GM12874 (cell line): ENCODE data around the gene KLF13.

Experiments used
- CTCF ChIP-seq: IDR thresholded peaks from 2 replicates; pipeline ENCODE4 v1.5.1; 2011; ENCODE audit warnings: low read depth, mild to moderate bottlenecking, control low read depth, low read length, moderate library complexity; ENCODE audit not compliant: insufficient read depth

KLF13 gene

DNA sequence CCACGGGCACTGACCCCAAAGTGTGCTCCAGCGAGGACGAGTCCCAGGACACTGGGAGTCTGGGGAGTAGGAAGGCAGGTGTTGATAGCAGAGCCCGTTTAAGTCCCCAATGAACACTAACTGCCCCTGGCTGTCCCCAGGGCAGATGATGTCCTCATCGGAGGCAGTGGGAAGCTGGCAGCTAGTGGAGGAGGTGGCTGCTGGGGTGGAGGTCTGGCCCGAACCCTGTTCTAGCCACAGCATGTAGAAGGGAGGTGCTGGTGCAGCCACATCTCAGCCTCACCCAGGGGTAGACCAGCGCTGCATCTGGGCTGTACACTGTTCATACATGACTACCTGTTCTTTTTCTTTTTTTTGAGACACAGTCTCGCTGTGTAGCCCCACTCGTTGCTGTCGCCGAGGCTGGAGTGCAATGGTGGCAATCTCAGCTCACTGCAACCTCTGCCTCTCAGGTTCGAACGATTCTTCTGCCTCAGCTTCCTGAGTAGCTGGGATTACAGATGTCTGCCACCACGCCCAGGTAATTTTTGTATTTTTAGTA is 51.8 kb downstream of the KLF13 start:
- TF ChIP-seq CTCF, result no peak

- TF ChIP-seq CTCF, result no peak
Observed at GRCh38 chr15:31379042-31379441, 52.4 kb downstream of the KLF13 start.

DNA sequence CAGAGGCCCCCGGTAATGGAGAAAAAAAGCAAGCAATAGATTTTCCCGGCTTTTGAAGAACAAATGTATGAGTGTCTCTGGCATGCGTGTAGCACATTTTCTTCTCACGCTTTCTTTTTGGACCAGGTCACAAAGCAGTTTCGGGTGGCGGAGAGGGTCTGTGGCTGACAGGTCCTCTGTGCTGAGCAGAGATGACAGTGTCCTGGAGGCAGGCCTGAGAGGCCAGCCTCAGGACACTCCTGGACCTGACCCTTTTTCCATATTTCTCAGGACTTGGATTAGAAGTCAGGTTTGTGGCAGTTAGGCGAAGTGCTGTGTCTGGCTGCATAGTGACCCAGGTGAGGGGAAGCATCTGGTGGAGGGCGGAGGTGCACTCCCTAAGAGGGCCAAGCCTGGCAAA is 52.9 kb downstream of the KLF13 start:
- no peak for TF ChIP-seq CTCF

DNA sequence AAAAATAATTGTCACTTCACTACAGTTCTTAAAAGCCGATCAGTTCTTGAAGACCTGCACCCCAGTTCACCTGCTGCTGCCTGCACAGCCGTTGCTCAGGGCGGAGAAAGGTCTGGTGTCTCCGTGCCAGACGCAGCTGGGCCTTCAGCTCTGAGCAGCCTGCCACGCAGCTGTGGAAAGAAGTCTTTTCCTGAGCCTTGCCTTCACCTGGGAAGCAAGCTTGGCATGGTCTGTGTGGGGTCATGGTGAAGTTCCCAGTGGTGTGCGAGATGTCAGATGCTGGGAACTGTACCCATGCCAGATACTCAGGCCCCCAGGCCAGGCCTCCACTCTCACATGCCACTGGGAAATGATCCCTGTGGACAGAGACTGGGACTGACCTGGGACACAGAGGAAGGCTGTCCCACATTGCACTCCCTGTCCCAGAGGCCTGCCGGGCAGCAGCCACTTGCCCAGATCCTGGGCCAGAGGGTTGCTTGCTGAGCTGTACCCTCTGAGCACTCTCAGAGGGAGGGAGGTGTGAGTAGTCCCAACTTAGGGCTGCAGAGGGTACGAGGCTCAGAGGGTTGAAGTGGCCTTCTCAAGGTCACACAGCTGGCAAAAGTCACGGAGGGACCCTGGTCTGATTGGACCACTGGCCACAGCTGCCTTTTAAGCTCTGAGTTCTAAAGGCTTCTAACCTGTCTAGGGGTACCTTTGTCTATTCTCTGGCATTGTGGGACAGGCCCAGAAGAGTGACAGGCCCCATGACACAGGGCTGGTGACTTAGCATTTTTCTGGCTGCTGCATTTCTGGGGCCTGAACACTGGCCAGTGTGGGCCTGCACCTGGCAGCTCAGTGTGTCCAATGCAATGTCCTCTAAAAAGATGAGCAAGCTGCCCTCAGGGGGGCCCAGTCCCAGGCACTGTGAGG is 55.4 kb downstream of the KLF13 start:
- TF ChIP-seq CTCF, result no peak

DNA sequence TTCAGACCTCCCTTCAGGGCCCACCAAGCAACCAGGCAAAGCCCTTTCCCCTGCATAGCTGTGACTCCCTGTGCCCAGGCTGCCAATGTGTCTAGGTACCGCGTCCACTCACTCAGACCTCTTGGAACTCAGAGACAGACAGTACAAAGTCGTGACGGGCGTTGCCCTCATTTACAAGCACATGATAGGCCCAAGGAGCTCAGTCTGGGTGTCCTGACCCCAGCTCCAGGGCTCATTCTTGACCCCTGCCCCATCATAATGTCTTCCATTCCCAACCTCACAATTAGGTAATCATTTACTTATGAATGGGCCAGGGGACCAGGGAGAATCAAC is 56.0 kb downstream of the KLF13 start:
- TF ChIP-seq CTCF, result no peak

DNA sequence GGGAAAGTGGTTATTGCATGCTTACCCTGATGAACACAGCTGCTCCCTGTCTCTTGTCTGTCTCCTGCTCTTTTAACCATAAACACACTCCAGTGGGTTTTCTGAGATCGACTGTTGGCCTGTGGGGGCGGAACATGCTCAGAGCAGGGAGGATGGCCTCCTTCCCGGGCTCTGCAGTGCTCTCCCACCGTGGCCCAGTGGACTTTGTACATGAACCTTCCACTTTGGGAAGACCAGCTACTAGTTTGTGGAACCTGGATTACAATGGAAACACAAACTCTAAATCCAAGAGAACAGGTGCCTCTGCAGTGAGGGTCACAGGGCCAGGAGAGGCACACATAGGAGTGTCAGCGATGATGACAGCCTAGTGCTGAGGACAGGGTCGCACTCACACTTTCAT is 56.5 kb downstream of the KLF13 start:
- no peak for TF ChIP-seq CTCF

DNA sequence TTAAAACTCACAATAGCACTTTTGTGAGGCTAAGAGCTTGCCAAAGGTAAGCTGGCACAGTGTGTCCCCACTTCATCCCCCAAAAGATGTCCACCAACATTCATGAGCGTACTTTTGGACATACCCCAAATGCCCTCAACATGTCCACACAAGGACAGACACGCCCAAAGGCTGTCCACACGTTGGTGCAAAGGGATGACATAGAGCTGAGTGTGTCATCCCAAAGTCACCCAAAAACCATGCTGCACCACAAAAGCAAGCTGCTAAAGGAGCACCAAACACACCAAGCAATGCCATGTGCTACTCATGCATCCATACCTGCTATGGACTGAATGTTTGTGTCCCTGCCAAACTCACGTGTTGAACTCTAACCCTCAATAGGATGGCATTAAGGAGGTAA is 57.9 kb downstream of the KLF13 start:
- no peak for TF ChIP-seq CTCF
